ENCODE data around the gene WARS2.

- TF ChIP-seq SUZ12 (IDR thresholded peaks at IDR 0.05; ENCODE audit: extremely low read depth, insufficient read depth, insufficient read length) (no peak), ZNF274 (IDR thresholded peaks at IDR 0.05; ENCODE audit: low read depth, low read length) (no peak)
Measured at GRCh38 chr1:119108988-119109387, 31.5 kb downstream of the WARS2 start.
